Adipocyte (in vitro differentiated cells): Measurements from ENCODE around the gene B9D1.

Experiments used
- DNase-seq: peaks from one replicate; pipeline ENCODE4 v3.0.0-alpha.2; 2015; ENCODE audit warnings: low read depth
- H3K27me3 ChIP-seq: replicated peaks from 2 replicates; pipeline ENCODE4 v1.7.0; 2013; ENCODE audit warnings: mild to moderate bottlenecking, low read length, moderate library complexity; ENCODE audit not compliant: control insufficient read depth, insufficient read depth
- H3K36me3 ChIP-seq: 2 replicates; pipeline ENCODE4 v1.7.0; 2013; ENCODE audit warnings: low read length, mild to moderate bottlenecking, moderate library complexity; ENCODE audit not compliant: control insufficient read depth, insufficient read depth, severe bottlenecking
- H3K4me1 ChIP-seq: 2 replicates; pipeline ENCODE4 v1.7.0; 2013; ENCODE audit warnings: mild to moderate bottlenecking, low read length, moderate library complexity; ENCODE audit not compliant: control insufficient read depth, insufficient read depth
- H3K4me3 ChIP-seq: 2 replicates; pipeline ENCODE4 v1.7.0; 2013; ENCODE audit warnings: mild to moderate bottlenecking, low read length, moderate library complexity
- H3K9ac ChIP-seq: 2 replicates; pipeline ENCODE4 v1.7.0; 2013; ENCODE audit warnings: mild to moderate bottlenecking, low read length, moderate library complexity
- H3K9me3 ChIP-seq: 2 replicates; pipeline ENCODE4 v1.7.0; 2013; ENCODE audit warnings: mild to moderate bottlenecking, low read length, moderate library complexity; ENCODE audit not compliant: control insufficient read depth

The B9D1 gene

DNA sequence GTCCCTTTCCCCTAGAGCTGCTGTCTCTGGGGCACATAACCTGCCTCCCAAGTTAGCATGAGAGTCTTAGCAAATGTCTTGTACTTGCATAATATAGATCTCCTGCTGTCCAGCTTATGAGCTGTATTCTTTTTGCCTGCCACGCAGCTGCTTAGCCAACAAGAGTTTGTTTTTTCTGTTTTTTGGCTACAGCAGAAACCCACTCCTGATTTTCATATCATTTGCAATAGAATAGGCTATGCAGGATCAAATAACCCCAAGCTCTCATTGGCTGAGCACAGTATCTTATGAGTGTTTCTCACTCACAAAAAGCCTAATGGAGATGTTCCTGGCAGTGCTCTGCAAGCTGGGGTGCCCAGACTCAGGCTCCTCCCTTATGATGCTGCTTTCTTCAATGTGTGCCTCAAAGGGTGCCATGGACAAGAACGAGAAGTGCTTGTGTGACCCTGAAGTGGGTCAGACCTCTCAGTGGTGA, 23.1 kb downstream of the B9D1 start:
- H3K27me3 ChIP-seq: no peaks in the 10 kb centered on the region
- H3K9ac ChIP-seq: peak overlapping the region; percentile 30
- peaks cover 54% of the 10 kb centered on the region for H3K4me1 ChIP-seq
- H3K4me3 ChIP-seq: no peak overlapping the region
- H3K9me3 ChIP-seq: no peaks in the 10 kb centered on the region
- peaks cover 9% of the 10 kb centered on the region for H3K36me3 ChIP-seq
- peak; percentile 31 for DNase-seq

DNA sequence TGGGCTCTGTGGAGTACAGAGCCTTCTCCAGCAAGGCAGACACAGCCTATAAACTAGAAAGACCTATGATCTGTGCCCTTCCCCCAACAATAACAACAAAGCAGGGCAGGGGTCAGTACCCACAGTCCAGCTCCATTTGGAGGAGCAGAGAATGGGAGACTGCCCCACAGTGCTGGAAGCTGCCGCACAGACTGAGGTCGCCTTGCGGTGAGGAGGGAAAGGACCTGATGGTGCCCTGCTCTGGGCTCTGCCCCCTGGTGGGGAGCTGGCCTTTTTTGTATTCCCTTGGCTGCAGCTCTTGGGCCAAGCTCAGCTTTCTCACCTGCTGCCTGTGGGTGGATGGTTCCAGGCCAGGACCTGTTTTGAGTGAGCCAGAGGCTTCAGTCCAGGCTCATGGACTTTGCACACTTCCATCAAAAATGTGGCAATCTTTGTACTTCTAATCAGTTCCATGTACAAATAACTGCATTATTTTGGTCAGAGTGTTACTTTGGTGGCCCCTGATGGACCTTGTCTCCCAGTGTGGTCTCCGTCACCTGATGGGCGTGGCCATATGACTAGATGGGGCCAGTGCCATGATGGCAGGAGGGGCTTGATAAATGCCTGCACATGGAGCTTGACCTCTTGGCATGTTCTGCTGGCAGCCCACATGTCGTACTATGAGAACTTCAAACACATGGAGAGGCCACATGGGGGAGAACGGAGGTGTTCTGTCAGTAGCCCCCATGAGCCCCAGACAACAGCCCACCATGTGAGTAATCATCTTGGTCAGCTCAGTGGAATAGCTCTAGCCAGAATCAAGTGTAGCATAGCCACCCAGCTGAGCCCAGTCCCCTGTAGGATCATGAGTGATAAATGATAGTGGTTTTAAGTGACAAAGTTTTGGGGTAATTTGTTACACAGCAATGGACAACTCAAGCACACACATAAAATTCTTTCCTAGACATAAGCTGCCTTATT, 24.2 kb downstream of the B9D1 start:
- H3K36me3 ChIP-seq: peaks cover 19% of the 10 kb centered on the region
- peak overlapping the region; percentile 10 for H3K4me3 ChIP-seq
- H3K9me3 ChIP-seq: no peaks in the 10 kb centered on the region
- peak overlapping the region; percentile 53 for H3K9ac ChIP-seq
- H3K27me3 ChIP-seq: no peaks in the 10 kb centered on the region
- peak; percentile 13 for DNase-seq
- peaks cover 50% of the 10 kb centered on the region for H3K4me1 ChIP-seq

GRCh38 chr17:19337712-19338023, 24.9 kb downstream of the B9D1 start:
- Histone ChIP-seq H3K27me3 (no peaks in the 10 kb centered on the region), H3K9ac (peak overlapping the region; percentile 53), H3K4me3 (no peak overlapping the region), H3K9me3 (no peaks in the 10 kb centered on the region), H3K4me1 (peaks cover 47% of the 10 kb centered on the region), H3K36me3 (peaks cover 19% of the 10 kb centered on the region)
- no peak for DNase-seq

DNA sequence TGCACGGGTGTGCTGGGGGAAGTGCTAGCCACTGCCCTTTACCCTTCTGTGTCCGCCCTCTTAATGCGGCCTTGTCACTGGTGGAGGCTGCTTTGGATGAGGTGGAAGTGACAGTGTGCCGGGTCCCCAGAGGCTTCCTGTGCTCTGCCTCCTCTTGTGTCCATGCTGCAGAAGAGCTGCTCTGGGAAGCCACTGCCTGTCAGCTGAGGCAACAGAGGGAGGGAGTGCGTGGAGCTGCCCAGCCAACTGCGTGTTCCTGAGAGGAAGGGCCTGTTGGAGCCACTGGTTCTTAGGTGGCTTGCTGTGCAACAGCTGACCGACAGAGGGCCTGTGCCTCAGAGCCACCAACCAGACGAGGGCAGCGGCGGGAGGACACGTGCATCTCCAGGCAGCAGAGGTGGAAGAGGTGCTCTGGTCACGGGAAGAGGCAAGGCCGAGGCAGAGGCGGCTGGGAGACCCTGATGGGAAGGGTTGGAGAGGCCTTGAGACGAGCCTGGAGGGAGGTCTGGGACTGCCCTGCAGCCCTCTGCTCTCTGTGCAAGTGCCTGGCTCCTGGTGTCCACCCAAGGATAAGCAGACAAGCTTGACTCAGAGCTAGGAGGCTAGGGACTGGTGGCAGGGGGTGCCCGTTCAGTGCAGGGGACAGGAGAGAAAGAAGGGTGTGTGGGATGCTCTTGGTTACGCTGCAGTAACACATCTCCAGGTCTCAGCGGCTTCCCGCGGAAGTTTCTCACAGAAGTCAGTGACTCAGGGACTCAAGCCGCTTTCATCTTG, 25.4 kb downstream of the B9D1 start:
- H3K4me1 ChIP-seq: peaks cover 43% of the 10 kb centered on the region
- DNase-seq: no peak
- H3K4me3 ChIP-seq: no peak overlapping the region
- H3K27me3 ChIP-seq: no peaks in the 10 kb centered on the region
- peaks cover 19% of the 10 kb centered on the region for H3K36me3 ChIP-seq
- H3K9me3 ChIP-seq: no peaks in the 10 kb centered on the region
- H3K9ac ChIP-seq: peak overlapping the region; percentile 38

GRCh38 chr17:19335951-19336631, 26.4 kb downstream of the B9D1 start:
- Histone ChIP-seq H3K9ac (no peak overlapping the region), H3K4me3 (no peak overlapping the region), H3K9me3 (no peaks in the 10 kb centered on the region), H3K36me3 (peaks cover 19% of the 10 kb centered on the region), H3K27me3 (no peaks in the 10 kb centered on the region), H3K4me1 (peaks cover 44% of the 10 kb centered on the region)
- no peak for DNase-seq

DNA sequence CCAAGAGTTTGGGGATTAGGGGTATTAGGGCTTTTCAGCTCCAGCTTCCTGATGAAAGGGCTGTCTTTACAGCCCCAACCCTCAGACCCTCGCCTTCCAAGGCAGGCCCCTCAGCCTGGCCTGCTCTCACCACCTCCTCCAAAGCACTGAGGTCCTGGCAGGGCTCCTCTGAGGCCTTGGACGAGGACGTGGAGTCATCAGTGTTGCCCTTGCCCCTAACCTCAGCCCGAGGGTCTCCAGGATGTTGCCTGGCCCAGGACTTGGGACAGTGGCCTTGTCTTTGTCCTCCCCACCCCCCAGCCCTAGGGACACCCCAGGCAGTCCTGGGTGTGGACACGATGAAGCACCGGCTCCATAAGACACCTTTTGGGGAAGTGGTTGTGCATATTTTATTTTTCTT, 28.2 kb downstream of the B9D1 start:
- H3K27me3 ChIP-seq: no peaks in the 10 kb centered on the region
- H3K9ac ChIP-seq: no peak overlapping the region
- DNase-seq: no peak
- H3K9me3 ChIP-seq: no peaks in the 10 kb centered on the region
- H3K36me3 ChIP-seq: peaks cover 19% of the 10 kb centered on the region
- H3K4me3 ChIP-seq: no peak overlapping the region
- H3K4me1 ChIP-seq: peaks cover 47% of the 10 kb centered on the region

GRCh38 chr17:19333736-19334290, 28.7 kb downstream of the B9D1 start:
- Histone ChIP-seq H3K9ac (no peak overlapping the region), H3K4me1 (peaks cover 41% of the 10 kb centered on the region), H3K36me3 (peaks cover 19% of the 10 kb centered on the region), H3K4me3 (no peak overlapping the region), H3K27me3 (no peaks in the 10 kb centered on the region), H3K9me3 (no peaks in the 10 kb centered on the region)
- no peak for DNase-seq

DNA sequence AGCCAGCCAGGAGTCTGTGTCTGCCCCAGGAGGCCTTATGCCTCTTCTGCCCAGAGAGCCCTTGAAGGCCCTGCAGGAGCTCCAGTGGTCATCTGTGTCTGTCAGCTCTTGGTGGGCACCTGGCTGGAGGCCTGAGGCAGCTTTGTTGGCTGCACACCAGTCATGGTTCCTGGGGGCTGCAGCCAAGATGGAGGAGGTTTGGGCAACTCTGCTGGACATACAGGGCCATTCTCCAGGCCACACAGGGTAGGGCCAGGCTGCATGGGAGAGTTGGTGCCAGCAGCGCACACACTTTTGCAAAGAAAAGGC, 29.4 kb downstream of the B9D1 start:
- no peak overlapping the region for H3K4me3 ChIP-seq
- DNase-seq: no peak
- peaks cover 38% of the 10 kb centered on the region for H3K4me1 ChIP-seq
- no peaks in the 10 kb centered on the region for H3K27me3 ChIP-seq
- no peak overlapping the region for H3K9ac ChIP-seq
- peaks cover 19% of the 10 kb centered on the region for H3K36me3 ChIP-seq
- no peaks in the 10 kb centered on the region for H3K9me3 ChIP-seq

DNA sequence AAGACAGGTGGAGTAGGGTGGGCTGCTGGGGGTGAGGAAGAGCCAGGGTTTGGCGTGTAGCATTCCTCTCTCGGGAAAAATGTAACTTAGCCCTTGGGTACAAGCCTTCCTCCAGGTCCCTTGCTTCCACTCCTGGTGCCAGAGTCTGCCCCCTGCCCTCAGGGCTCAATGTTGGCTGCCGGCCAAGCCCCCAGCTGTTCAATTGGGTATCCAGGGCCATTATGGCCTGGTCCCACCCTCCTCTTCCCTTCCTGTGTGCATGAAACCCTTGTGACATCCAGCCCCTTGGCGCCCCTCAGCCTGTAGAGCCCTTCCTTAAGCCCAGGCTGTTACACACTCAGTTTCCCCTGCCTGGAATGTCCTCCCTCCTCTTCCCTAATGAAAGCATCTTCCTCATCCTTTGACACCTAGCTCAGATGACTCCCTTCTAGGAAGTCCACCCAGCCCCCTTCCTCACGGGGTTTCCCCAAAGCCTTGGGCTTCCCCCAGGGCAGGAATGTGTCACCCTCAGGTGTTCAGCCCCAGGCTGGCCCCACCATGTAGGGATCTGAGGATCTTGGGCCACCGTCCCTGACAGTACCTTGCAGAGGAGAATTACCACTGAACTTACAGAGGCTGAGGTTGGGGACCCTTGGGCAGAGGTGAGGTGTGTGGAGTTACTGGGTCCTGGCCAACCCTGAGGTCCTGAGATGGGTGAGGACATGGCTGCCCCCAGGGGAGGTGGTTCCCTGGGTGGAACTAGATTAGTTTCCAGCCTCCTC, 30.0 kb downstream of the B9D1 start:
- no peak for DNase-seq

GRCh38 chr17:19331543-19332245, 30.8 kb downstream of the B9D1 start:
- H3K4me3 ChIP-seq: no peak overlapping the region
- peak overlapping the region; percentile 27 for H3K9ac ChIP-seq
- no peaks in the 10 kb centered on the region for H3K27me3 ChIP-seq
- no peak for DNase-seq
- H3K9me3 ChIP-seq: no peaks in the 10 kb centered on the region
- H3K4me1 ChIP-seq: peaks cover 41% of the 10 kb centered on the region
- H3K36me3 ChIP-seq: peaks cover 19% of the 10 kb centered on the region

More for the DNA sequence above, 30.0 kb downstream of the B9D1 start:
- Histone ChIP-seq H3K36me3 (peaks cover 19% of the 10 kb centered on the region), H3K4me3 (no peak overlapping the region), H3K9me3 (no peaks in the 10 kb centered on the region), H3K27me3 (no peaks in the 10 kb centered on the region), H3K4me1 (peaks cover 41% of the 10 kb centered on the region), H3K9ac (no peak overlapping the region)
